Measurements from ENCODE around the gene PMP22. TPM values are rescaled to one million over a fixed set of nuclear protein-coding genes. Genes with fewer than 3 reads are reported as not detected.

The PMP22 gene
- total RNA-seq: 29.1 and 32.3 TPM in 2 replicates

DNA sequence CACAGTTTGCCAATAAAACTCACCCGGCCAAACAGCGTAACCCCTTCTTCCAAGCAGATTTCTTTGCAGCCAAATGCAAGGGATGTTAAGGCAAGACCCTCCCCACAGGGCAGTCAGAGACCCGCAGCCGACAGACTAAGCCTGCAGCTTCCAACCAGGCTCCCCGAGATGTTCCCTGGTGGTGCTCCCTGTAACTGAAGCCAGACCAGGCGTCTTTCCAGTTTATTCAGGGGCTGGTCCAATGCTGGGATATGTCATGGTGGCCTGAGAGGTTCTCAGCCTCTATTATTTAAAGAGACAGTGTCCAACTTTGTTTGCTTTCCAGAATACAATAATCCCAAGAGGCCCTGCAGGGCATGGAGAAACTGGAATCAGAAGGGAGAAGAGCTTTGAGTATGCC, at the start of gene PMP22:
TSS of gene PMP22 (minus strand) at position 196 of the 400 bp plus-strand sequence. CDS start 4,599 bp downstream, outside the sequence.

Other genes with a start within 250 kb of the PMP22 start
- 0.53 TPM in 1 of 2 replicates, not detected in the other for gene TEKT3, start 76.3 kb upstream of the PMP22 start, total RNA-seq
- 0.35 and 10.4 TPM in 2 replicates for gene CDRT4, start 202.3 kb upstream of the PMP22 start, total RNA-seq